ENCODE results near the gene GATAD2A. TPM values are rescaled to one million over a fixed set of nuclear protein-coding genes. Genes with fewer than 3 reads are reported as not detected.

GATAD2A gene
- total RNA-seq, 2 donors from 2014 or later: 102 to 145 TPM

DNA sequence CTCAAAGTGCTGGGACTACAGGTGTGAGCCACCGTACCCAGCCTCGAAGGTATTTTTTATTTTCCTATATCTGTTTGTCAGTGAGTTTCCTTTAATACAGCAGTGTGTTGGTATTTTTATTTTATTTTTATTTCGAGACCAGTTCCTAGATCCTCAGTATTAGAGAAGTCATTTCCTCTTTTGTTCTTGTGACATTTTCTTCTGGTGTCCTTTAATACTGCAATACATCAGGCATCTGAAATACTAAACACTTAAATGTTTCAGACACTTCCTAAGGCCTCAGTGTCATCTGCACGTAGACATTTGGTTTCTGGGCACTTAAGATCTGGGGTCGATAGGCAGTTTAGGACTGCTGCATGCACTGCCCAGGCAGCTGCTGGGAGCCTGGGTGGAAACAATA, 22.5 kb downstream of the GATAD2A start:
- H3K9me3 ChIP-seq: no peaks in the 10 kb centered on the region
- peaks cover 3% of the 10 kb centered on the region for H3K4me1 ChIP-seq
- H3K4me3 ChIP-seq: no peak overlapping the region
- H3K36me3 ChIP-seq: no peaks in the 10 kb centered on the region
- H3K9ac ChIP-seq (ENCODE audit: low read depth in 2 of 2, low read length in 2 of 2): no peak overlapping the region
- DNase-seq: no peak
- no peak overlapping the region for H3K27ac ChIP-seq
- no peaks in the 10 kb centered on the region for H3K27me3 ChIP-seq
- intact Hi-C loops (cut with DNase I): no loop called here
- TF ChIP-seq, protein P1, sequence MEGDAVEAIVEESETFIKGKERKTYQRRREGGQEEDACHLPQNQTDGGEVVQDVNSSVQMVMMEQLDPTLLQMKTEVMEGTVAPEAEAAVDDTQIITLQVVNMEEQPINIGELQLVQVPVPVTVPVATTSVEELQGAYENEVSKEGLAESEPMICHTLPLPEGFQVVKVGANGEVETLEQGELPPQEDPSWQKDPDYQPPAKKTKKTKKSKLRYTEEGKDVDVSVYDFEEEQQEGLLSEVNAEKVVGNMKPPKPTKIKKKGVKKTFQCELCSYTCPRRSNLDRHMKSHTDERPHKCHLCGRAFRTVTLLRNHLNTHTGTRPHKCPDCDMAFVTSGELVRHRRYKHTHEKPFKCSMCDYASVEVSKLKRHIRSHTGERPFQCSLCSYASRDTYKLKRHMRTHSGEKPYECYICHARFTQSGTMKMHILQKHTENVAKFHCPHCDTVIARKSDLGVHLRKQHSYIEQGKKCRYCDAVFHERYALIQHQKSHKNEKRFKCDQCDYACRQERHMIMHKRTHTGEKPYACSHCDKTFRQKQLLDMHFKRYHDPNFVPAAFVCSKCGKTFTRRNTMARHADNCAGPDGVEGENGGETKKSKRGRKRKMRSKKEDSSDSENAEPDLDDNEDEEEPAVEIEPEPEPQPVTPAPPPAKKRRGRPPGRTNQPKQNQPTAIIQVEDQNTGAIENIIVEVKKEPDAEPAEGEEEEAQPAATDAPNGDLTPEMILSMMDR (IDR thresholded peaks at IDR 0.05): no peak

DNA sequence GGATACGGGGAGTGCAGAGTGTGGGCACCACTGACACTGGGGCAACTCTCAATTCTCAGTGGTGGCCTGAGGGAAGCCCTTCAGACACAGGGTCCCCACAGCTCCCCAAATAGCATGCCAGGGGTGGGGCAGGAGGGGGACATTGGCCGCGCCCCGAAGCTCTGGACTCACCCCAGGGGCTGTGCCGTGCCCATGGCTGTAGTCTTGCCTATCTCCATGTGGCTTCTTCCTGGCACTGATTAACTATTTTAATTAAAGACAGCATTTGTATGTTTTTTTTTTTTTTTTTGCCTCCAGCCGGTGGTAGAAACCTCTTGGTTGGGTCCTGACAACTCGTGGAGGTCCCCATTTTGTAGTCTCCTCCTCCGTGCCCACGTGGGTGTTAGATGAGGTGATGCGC, 23.3 kb downstream of the GATAD2A start:
- no peaks in the 10 kb centered on the region for H3K27me3 ChIP-seq
- no peak overlapping the region for H3K4me3 ChIP-seq
- no peak for DNase-seq
- TF ChIP-seq, protein P1 (IDR thresholded peaks at IDR 0.05): no peak
- H3K9ac ChIP-seq (ENCODE audit: low read depth in 2 of 2, low read length in 2 of 2): no peak overlapping the region
- H3K9me3 ChIP-seq: no peaks in the 10 kb centered on the region
- intact Hi-C loops (cut with DNase I): no loop called here
- no peaks in the 10 kb centered on the region for H3K36me3 ChIP-seq
- H3K27ac ChIP-seq: no peak overlapping the region
- peaks cover 3% of the 10 kb centered on the region for H3K4me1 ChIP-seq

DNA sequence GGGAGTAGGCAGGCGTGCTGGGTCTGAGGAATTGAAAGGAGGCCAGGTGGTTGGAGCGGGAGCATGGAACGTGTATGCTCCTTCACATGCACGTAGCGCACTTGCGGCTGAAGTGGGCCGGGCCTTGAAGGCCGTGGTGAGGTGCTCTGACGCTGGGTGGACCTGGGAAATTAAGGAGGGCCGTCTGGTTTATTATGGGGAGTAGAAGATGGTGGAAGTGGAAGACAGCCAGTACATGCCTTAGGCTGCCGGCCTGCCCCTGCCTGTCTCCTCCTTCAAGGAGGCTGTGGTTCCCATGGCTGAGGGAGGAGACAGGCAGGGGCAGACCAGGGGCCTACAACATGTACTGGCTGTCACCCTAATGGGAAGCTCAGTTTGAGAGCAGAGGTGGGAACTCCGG, 23.9 kb downstream of the GATAD2A start:
- Histone ChIP-seq H3K4me1 (peaks cover 3% of the 10 kb centered on the region), H3K27ac (no peak overlapping the region), H3K9ac (ENCODE audit: low read depth in 2 of 2, low read length in 2 of 2) (no peak overlapping the region), H3K27me3 (no peaks in the 10 kb centered on the region), H3K36me3 (no peaks in the 10 kb centered on the region), H3K9me3 (no peaks in the 10 kb centered on the region), H3K4me3 (no peak overlapping the region)
- intact Hi-C loops (cut with DNase I): no loop called here
- DNase-seq: no peak
- TF ChIP-seq, protein P1 (IDR thresholded peaks at IDR 0.05): no peak

DNA sequence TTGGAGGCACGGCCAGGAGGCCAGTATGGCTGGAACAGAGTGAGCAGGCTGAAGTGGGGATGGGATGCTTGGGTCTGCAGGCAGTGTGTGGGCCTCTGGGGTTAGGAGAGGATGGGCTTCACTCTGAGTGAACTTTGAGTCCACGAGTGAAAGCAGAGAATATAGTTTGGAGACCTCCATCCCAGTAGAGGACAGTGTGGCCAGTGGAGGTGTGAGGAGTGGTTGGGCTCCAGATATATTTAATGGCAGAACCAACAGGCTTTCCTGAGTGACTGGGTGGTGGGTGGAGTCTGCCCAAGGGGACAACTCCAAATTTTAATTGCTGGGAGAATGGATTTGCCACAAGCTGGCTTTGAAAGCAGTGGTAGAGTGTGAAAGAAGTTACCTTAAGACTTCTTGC, 27.3 kb downstream of the GATAD2A start:
- Histone ChIP-seq H3K9ac (ENCODE audit: low read depth in 2 of 2, low read length in 2 of 2) (no peak overlapping the region), H3K27ac (no peak overlapping the region), H3K4me1 (no peaks in the 10 kb centered on the region), H3K4me3 (no peak overlapping the region), H3K36me3 (no peaks in the 10 kb centered on the region), H3K27me3 (no peaks in the 10 kb centered on the region), H3K9me3 (no peaks in the 10 kb centered on the region)
- DNase-seq: no peak
- TF ChIP-seq, protein P1 (IDR thresholded peaks at IDR 0.05): no peak
- intact Hi-C loops (cut with DNase I): no loop called here

DNA sequence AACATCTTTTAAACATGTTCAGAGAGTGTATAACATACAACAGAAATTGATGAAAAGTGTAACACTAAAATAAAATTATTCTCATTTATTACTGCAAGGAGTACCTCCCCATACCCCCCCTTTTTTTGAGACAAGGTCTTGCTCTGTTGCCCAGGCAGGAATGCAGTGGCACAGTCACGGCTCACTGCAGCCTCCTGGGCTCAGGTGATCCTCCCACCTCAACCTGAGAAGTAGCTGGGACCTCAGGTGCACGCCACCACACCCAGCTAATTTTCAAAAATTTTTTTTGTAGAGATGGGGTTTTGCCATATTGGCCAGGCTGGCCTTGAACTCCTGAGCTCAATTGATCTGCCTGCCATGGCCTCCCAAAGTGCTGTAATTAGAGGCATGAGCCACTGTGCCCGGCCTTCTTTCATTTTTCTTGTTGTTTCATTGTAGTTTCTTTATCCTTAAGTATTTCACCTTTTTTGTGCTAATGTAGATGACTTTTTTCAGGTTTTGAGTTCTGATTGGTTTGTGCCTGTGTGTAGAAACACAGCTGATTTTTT, 28.3 kb downstream of the GATAD2A start:
- intact Hi-C loops (cut with DNase I): no loop called here
- H3K36me3 ChIP-seq: no peaks in the 10 kb centered on the region
- H3K4me3 ChIP-seq: no peak overlapping the region
- no peaks in the 10 kb centered on the region for H3K27me3 ChIP-seq
- no peaks in the 10 kb centered on the region for H3K4me1 ChIP-seq
- no peak overlapping the region for H3K9ac ChIP-seq (ENCODE audit: low read depth in 2 of 2, low read length in 2 of 2)
- no peak overlapping the region for H3K27ac ChIP-seq
- no peaks in the 10 kb centered on the region for H3K9me3 ChIP-seq
- TF ChIP-seq, protein P1 (IDR thresholded peaks at IDR 0.05): no peak
- no peak for DNase-seq
